Peyer's patch (tissue), 4 donors: ENCODE results near the gene HSPB9.
A peak's percentile ranks its signal among the peaks of the same experiment; 100 is the strongest.

ENCODE experiments used
- CTCF ChIP-seq, 6 experiments: fragments of 450-650 bp in 4 of 6; fragments of 200-600 bp in 2 of 6; sonication (generic) in 1 of 6; IDR thresholded peaks; one replicate each; pipeline ENCODE4 v1.5.1; 2017 to 2019; ENCODE audit warnings: antibody characterized with exemption in 6 of 6, mild to moderate bottlenecking in 3 of 6, moderate library complexity in 1 of 6
- POLR2A ChIP-seq, 2 donors: fragments of 450-650 bp; IDR thresholded peaks; one replicate each; pipeline ENCODE4 v1.5.1; 2017; ENCODE audit warnings: antibody characterized with exemption in 2 of 2, mild to moderate bottlenecking in 2 of 2, moderate library complexity in 2 of 2

- TF ChIP-seq CTCF (IDR thresholded peaks at IDR 0.05) (no peak), POLR2A (IDR thresholded peaks at IDR 0.05) (peak; percentile 23 to 72)
These were observed 9.9 kb upstream of the HSPB9 start, which contains the start of gene DHX58 for GRCh38 chr17:42112552-42113176.
